NCI-H2107 treated with DMSO at 0.1 percent for 48 hours (cell line): ENCODE results near the gene JAZF1.

Experiments
- DNase-seq: peaks from one replicate; lab custom pipeline; 2025; ENCODE audit not compliant: unreplicated experiment; lab: John Stamatoyannopoulos, UW

Gene JAZF1

DNA sequence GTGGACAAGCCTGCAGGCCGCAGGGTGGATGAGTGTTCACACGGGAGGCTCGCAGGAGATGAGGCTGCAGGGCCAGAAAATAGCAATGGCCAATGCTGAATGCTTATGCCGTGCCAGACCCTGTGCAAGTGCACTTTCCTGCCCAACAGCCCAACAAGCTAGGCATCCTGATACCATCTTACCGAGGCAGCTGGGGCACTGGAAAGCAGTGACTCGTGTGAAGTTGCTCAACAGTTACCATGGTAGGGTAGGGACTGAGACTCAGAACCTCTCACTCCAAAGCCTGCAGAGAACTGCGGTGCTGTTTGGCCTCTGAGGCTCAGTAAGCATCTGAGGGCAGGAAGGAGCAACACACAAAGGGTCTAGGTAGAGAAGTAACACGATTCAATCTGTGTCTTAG is 43.7 kb downstream of the JAZF1 start:
- DNase-seq = no peak

- no peak for DNase-seq
These were observed 44.2 kb downstream of the JAZF1 start for GRCh38 chr7:28136420-28136819.

- DNase-seq = peak; percentile 26
These were observed 44.8 kb downstream of the JAZF1 start for GRCh38 chr7:28135760-28136159.

GRCh38 chr7:28135315-28135714 is 45.3 kb downstream of the JAZF1 start:
- DNase-seq = no peak

DNA sequence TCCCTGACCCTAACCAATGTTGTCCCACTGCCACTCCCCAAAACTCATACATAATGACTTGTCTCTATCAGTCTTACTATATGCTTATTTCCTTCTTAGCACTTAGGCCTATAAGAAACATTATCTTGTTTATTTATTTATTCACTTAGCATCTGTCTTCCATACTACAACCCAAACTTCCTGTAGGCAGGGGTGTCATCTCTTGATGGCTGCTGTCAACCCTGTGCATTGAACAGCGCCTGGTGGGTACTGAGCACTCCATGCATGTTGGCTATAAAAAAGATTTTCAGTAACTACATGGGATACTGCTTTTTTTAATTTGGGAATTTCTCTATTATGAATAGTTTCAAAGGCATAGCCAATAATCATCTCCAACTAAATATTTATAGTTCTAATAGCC is 46.7 kb downstream of the JAZF1 start:
- DNase-seq = no peak

- DNase-seq = no peak
These were observed 47.4 kb downstream of the JAZF1 start for GRCh38 chr7:28132959-28133870.

- DNase-seq = no peak
These were observed 50.3 kb downstream of the JAZF1 start for GRCh38 chr7:28130277-28130676.

DNA sequence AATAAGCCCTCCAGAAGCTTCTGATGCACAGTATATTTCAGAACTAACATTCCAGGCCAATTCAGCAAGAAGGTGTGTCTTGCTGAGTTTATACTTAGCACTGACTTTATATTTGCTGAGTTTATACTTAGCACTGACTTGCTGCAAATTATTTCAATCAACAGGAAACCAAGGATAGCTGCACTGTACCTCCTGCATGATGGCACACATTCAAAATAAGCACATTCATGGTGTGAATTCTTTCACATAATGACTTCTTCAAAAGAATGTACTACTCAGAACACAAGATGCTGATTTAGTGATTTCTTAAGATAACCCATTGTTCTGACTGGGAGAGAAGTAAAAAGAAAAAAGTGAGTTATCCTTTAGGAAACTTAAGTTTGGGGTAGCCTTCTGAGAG is 52.0 kb downstream of the JAZF1 start:
- DNase-seq = no peak

- no peak for DNase-seq
These were observed 54.1 kb downstream of the JAZF1 start for GRCh38 chr7:28126410-28127041.

GRCh38 chr7:28125431-28126409 is 54.9 kb downstream of the JAZF1 start:
- DNase-seq = no peak

GRCh38 chr7:28124413-28124812 is 56.2 kb downstream of the JAZF1 start:
- no peak for DNase-seq

DNA sequence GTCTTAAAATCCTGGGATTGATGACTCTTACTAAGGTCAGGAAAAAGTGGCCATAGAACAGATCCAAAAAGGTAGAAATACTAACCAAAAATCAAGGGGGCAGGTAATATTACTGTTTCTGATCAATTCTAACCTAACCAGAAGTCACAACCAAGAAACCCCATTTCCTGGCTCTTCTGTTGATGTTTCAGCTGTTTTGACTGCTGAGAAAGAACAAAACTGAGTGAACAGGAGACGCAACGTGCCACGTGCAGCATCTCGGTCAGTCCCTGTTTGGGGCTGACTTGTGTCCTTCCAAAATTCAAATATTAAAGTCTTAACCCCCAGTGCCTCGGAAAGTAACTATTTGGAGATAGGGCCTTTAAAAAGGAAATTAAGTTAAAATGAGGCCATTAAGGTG is 56.8 kb downstream of the JAZF1 start:
- no peak for DNase-seq

GRCh38 chr7:28121496-28121895 is 59.1 kb downstream of the JAZF1 start:
- no peak for DNase-seq

DNA sequence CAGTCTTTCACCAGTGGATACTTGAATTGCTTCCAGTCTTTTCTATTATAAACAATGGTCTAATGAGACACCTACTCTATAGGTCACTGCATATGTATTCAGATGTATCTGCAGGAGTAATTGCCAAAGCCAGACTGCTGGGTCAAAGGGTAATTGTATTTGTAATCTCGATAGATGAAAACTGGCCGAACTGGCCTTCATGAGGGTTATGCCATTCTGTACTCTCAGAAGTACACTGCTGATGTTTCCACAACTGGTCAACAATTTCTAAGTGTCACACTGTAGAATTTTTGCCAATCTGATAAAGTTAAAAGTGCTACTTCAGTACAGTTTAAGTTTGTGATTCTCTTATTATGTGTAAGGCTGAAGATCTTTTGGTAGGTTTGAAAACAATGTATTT is 64.6 kb downstream of the JAZF1 start:
- DNase-seq = no peak

DNA sequence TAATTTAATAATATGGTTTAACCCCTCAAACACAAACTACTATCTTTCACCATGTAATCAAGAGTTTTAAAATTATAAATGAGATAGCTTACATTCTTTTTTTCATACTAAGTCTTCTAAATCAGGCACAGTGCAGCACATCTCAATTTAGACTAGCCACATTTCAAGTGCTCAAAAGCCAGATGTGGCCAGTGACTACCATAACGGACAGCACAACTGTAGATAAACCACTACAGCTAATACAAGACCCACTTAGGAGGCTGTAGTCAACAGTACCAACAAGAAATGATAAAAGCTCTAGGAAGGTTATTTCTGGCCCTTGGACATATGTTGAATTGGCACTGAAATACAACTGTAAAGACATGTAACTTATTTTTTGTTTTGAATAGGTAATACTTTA is 65.3 kb downstream of the JAZF1 start:
- DNase-seq = no peak

- DNase-seq = peak; percentile 24
These were observed 66.5 kb downstream of the JAZF1 start for GRCh38 chr7:28114056-28114455.

- DNase-seq = no peak
These were observed 67.6 kb downstream of the JAZF1 start for GRCh38 chr7:28112883-28113540.

DNA sequence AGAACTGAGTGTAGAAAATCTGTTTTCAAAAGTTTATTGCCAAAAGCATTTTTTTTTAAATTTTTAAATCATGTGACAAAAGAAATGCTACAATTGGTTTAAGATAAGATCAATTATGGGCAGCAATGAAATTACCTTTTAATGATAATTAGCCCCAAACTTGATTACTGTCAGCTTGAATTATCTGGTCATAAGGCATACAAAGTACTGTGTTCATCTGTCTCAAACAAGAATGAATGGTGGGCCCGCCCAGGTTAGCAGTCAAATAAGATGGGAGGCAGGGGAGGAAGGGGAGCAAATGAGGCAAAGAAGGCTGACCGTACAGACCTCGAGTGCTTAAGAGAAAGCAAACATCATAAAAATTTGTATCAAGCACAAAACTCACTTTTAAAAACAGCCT is 68.1 kb downstream of the JAZF1 start:
- no peak for DNase-seq

GRCh38 chr7:28112012-28112411 is 68.6 kb downstream of the JAZF1 start:
- no peak for DNase-seq

- no peak for DNase-seq
These were observed 70.1 kb downstream of the JAZF1 start for GRCh38 chr7:28110427-28111012.
